Activated CD8-positive, alpha-beta memory T cell treated with anti-CD3 and anti-CD28 coated beads, Interleukin-2, amount 50 U/mL, for 48 hours (primary cell): ENCODE measurements around the gene ABCC4.
"Not testable (repeated sequence)": the region's sequence is repeated elsewhere in the genome, so short reads cannot be mapped to it uniquely, and the experiment has no call there.

ENCODE experiments used
- DNase-seq: peaks from one replicate; pipeline ENCODE4 v3.0.0-alpha.2; 2020

Gene ABCC4

DNA sequence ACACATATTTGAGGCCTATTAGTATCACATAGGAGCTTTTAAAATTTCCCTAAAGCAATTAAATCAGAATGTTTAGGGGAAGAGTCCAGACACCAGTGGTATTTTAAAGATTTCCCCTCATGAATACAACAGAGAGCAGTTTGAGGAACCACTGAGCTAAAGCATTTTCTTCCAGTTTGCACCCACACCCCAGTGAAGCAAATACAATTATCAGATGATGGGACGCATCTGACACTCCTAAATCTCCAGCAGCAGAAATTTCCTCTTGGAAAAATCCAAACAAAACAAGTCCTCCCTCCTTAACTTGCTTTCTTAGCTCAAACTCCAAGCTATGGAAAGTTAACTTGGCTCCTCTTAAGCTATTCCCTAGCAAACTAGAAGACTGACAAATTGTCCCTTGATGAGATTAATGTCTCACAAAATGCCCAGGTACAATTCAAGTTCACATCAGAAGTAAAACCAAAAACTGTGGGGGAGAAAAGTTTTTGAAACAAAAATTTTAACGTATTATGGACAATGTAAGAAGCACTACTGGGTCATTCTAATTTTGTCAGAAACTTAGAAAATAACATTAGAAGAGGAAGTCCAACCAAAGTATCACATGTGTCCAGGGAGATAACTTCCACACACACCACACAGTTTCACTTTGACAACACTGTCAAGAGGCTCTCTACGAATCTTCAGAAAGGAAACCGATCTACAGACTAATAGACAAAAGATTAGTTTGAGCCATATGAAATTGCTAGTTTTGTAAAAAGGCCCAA is 74.1 kb downstream of the ABCC4 start:
- no peak for DNase-seq

GRCh38 chr13:95226476-95226875 is 74.8 kb downstream of the ABCC4 start:
- no peak for DNase-seq

DNA sequence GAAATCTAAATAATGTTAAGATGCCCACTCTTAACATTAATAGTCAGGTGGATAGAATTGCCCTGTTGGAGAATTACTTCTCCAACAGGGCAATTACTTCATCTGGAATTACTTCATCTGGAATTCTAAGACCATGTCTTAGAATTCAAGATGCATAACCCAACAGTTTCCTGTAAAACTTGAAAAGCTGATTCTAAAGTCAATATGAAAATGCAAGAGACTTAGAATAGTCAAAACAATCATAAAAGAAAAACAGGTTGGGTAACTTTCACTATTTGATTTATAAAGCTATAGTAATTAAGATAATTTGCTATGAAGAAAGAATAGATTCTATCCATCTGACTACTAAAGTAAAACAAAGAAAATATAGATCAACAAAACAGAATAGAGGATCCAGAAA is 75.2 kb downstream of the ABCC4 start:
- DNase-seq: no peak

DNA sequence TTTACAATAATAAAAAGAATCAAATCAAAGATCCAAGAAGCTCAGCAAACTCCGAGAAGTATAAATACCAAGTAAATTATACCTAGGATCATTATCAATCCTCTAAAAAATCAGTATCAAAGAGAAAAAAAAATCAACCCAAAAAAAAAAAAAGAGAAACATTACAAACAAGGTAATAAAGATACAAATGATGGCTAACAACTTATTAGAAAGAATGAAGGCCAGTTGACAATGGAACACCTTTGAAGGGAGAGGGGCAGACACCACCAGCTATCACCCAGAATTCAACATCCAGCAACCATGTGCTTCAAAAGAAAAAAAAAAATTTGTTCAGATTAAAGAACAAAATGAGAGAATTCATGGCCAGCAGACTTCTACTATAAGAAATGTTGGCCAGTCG is 77.2 kb downstream of the ABCC4 start:
- no peak for DNase-seq

DNA sequence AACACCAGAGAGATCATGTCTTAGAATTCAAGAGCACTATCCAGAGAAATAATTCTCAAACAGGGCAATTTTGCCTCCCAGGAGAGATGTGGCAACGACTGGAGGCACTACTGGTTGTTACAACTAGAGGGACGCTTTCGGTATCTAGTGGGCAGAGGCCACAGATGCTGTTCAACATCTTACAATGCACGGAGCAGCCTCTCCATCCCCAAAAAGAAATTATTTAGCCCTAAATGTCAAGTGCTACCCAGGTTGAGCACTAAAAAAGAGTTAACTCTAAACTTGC is 78.6 kb downstream of the ABCC4 start:
- no peak for DNase-seq

GRCh38 chr13:95221971-95222732 is 79.1 kb downstream of the ABCC4 start:
- no peak for DNase-seq

DNA sequence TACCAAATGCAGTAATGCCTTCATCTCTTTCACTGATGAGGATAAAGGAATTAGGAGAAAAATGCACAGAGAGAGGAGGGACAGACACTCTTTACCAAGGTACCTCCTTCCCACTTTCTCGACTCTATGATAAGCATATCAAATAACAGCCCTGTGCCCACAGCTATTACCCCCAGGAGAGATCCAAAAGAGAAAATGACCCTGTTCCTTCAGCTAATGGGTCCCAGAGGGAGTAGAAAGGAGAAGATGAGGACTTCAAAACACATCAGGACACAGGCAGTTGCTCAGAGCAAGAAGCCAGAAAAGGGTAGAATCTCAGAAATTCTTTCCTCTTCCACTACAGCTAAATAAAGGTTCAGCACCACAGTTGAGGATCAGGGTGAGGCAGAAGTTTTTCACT is 80.6 kb downstream of the ABCC4 start:
- DNase-seq: no peak

- DNase-seq: no peak
Measured at GRCh38 chr13:95217920-95218830, 83.1 kb downstream of the ABCC4 start.

DNA sequence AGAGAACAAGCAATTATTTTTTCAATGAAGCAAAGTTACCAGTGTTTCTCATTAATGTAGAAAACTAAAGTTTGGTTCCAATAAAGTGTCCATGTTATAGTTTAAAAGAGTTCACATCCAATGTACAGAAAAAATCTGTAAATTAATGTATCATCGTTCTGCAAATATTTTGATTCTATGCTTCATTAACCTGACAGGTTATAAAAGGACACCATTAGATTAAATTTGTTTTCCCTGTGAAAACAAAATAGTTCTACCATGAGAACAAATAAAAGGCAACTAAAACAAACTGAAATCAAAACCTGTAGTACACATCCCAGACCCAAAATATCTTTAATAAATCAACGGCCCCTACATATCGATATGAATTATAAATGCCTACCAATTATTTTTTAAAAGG is 85.1 kb downstream of the ABCC4 start:
- no peak for DNase-seq

GRCh38 chr13:95212983-95213850 is 88.0 kb downstream of the ABCC4 start:
- no peak for DNase-seq

- no peak for DNase-seq
Measured at GRCh38 chr13:95209109-95209508, 92.1 kb downstream of the ABCC4 start.

GRCh38 chr13:95207769-95208366 is 93.4 kb downstream of the ABCC4 start:
- no peak for DNase-seq

- no peak for DNase-seq
Measured at GRCh38 chr13:95206116-95206515, 95.1 kb downstream of the ABCC4 start.

- no peak for DNase-seq
Measured at GRCh38 chr13:95204231-95204765, 97.0 kb downstream of the ABCC4 start.

GRCh38 chr13:95201814-95202651 is 99.2 kb downstream of the ABCC4 start:
- DNase-seq: no peak

GRCh38 chr13:95200386-95200957 is 100.8 kb downstream of the ABCC4 start:
- DNase-seq: not testable (repeated sequence)

GRCh38 chr13:95199896-95200295 is 101.4 kb downstream of the ABCC4 start:
- DNase-seq: no peak

GRCh38 chr13:95198606-95199005 is 102.6 kb downstream of the ABCC4 start:
- DNase-seq: not testable (repeated sequence)

- DNase-seq: no peak
Measured at GRCh38 chr13:95197548-95197947, 103.7 kb downstream of the ABCC4 start.

DNA sequence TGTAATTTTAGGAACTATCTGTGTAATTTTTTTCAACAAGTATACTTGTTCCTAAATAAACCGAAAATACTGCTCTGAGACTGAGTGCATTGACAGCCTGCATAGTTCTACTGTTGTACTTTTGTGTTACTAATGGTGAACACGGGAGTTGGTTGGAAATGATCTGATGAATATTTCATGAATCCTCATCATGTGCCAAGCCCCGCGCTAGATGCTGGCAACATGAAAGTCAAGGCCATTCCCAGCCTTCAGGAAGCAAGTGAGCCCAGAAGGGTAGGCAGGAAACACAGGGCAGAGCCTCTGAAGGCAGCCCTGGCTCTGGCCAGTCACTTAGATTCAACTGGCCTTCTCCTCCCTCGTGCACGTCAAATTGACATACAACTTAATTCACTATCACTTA is 106.1 kb downstream of the ABCC4 start:
- no peak for DNase-seq
